Mesenteric fat pad (tissue), 1 donor: ENCODE results near the gene ATXN7L1. TPM values are rescaled to one million over a fixed set of nuclear protein-coding genes. Genes with fewer than 3 reads are reported as not detected.
A peak's percentile ranks its signal among the peaks of the same experiment; 100 is the strongest.

Experiments used
- DNase-seq: peaks from one replicate; pipeline ENCODE4 v3.0.0-alpha.2; 2020; ENCODE audit warnings: low spot score
- total RNA-seq: library from RNA; stranded (reverse); fragmentation: NEBNext Ultra II Directional; extraction: Animal tissue kit (Norgen Biotek cat#: 25700); gene quantifications from one replicate; pipeline ENCODE4 v1.2.1, GENCODE V29; 2021
- donor health status: DM: yes; HTN: yes; CAD: no.

ATXN7L1 gene
- total RNA-seq, 1 donor from 2014 or later: 23.8 TPM

DNA sequence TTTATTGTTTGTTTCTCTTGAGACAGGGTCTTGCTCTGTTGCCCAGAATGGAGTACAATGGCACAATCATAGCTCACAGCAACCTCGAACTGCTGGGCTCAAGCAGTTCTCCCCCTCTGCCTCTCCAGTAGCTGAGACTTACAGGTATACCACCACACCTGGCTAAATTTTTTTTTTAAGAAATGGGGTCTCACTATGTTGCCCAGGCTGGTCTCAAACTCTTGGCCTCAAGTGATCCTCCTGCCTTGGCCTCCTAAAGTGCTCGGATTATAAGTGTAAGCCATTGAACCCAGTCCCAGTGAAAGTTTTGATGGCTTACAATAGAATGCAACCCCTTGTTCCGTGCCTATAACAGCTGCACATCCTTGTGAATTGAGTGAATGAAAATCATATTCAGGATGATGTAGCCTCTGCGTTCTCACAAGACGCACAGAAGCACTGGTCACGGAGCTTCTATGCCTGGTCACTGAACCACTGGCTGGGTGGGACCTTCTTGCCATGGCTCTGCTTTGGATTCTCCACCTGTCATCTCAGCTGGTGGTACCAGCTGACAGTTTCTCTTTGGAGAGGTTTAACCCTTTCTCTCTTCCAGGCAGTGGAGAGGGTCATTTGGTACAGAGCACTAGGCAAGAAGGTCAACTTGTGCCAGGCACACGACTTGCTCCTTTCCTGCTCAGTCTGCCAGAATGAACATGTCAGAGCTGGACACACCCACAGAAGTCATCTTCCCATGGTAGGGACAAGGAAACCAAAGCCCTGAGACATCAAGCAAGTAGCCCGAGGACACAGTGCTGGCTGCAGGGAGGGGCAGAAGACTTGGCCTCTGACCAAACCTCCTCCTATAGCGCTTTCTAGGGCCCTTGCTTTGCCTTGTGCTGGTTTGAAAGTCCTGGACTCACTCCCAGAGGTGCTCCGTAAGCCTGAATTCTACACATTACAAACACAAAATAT, 89.6 kb downstream of the ATXN7L1 start:
- DNase-seq: peak; percentile 45

GRCh38 chr7:105782391-105783042, 93.9 kb downstream of the ATXN7L1 start:
- peak; percentile 68 for DNase-seq

- no peak for DNase-seq
Measured at GRCh38 chr7:105779856-105780780, 96.3 kb downstream of the ATXN7L1 start.

DNA sequence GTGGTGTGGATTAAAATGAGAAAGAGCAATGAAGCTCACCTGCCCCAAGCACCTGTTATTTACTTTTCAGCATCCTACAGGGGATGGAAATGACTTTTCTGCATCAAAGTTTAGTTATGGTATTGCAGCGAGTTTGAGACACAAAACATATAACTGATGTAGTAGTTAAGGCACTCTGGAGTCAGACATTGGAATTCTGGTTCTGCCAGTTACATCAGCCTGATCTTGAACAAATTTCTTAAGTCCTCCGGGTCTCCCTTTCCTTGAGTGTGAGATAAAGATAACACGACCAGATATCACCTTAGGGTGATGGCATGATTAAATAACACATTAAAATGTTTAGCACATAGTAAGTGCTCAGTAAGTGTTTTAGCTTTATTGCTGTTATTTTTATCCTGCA, 97.4 kb downstream of the ATXN7L1 start:
- DNase-seq: no peak

- no peak for DNase-seq
Measured at GRCh38 chr7:105776986-105777910, 99.2 kb downstream of the ATXN7L1 start.

GRCh38 chr7:105776068-105776790, 100.2 kb downstream of the ATXN7L1 start:
- DNase-seq: no peak

DNA sequence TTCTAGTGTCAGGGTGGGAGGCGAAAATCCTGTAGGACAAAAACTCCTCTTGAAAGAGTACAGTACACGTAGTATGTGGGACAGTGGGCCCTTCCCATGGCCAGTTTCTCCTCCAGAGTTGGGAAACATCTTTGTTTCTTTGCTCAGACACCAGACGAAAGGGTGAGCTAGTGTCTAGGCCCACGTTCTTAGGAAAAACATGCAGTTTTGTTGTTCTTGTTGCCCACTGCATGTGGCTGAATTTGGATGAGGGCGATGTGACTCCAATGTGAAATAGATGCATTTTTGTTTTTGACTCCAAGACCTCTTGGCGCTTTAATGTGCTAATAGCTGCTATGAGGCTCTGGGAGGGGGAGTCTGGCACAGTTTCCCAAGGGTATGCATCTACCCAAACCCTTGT, 100.8 kb downstream of the ATXN7L1 start:
- DNase-seq: no peak

GRCh38 chr7:105773030-105773460, 103.4 kb downstream of the ATXN7L1 start:
- no peak for DNase-seq

GRCh38 chr7:105769901-105770628, 106.3 kb downstream of the ATXN7L1 start:
- no peak for DNase-seq

DNA sequence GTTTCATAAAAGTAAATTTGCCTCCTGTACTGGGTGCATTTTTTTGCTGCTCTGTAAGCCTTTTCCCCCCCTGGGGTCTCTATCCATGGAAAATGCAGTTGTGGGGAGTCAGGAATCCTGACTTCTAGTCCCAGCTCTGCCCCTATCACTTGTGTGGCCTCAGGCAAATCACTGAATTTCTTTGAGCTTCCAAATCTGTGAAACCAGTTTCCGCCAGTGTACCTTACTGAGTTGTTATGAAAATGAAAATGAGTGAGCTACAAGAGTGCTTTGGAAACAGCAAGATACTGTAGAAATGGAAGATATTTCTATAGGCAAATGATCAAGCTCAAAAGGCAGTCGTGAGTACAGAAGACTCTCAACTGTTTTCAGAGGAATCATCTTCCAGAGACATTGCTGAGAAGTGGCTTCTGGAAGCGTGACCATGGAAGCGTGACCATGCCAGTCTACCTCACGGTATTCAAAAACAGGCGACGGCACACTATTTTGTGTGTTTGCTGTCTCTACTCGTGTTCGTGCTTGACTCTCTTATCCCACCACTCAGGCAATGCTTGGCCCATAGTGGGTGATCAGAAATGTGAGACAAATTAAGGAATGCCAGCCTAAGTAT, 107.4 kb downstream of the ATXN7L1 start:
- DNase-seq: no peak

DNA sequence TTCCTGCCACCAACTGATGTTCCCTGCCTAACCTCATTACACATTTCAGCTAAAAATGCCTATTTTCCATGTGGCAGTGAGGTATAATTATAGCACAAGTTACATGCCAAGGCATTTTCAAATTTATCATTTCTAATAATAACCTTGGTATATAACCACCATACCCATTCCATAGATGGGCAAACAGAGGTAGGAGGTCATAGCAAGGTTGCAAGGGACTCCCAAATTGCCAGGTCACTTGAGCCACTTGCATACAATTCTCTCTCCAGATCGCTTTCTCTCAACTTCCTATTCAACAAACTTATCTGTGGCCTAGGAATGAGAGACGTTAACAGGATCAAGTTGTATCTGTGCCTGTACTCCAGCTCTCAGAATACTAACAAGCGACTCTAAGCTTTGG, 108.3 kb downstream of the ATXN7L1 start:
- no peak for DNase-seq

DNA sequence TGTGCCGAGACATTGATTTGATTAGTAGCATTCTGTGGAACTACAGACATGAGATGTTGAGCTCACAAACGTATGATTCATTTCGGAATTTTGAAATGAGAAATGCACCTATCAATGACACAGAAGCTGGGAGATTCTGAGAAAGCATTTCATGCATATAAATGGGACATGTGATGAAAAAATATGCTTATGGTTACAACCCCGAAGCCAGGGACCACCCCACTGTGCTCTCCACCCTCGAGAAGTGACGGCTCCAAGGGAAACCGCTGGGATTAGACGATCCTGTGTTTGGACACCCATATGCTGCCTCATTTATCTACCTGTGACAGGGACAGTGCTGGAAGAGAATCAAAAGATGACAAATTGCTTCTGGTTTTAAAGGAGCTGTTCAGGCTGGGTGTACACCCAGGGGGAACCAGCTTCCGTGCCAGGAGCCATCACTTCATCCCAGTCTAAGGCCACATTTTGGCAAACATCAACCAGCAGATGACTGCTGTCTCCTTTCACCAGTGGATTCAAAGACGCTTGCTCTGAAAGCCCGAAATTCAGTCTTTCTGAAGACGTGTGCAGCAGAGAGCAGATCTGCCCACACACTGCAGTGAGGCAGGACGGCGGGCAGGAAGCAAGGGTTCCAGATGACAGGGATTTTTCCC, 109.9 kb downstream of the ATXN7L1 start:
- peak; percentile 12 for DNase-seq

DNA sequence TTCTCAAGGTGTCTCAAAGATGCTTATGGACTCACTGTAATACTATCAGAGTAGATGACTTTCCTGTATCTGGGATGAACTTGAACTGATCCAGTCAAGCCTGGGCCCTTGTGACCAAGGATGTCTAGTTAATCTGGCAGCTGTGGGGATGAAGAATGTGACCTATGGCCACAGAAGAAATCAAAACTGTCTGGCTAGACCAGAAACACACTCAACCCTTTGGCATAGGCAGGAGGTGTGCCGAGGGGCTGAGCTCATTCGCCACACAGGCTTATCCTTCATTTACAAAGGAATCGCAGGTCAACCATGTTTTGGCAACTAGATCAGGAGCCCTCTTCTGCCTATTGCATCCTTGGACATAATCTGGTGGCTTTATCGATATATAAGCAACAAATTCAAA, 110.6 kb downstream of the ATXN7L1 start:
- peak; percentile 65 for DNase-seq

- no peak for DNase-seq
Measured at GRCh38 chr7:105764506-105764905, 111.9 kb downstream of the ATXN7L1 start.

- DNase-seq: peak; percentile 43
Measured at GRCh38 chr7:105760551-105761447, 115.6 kb downstream of the ATXN7L1 start.

DNA sequence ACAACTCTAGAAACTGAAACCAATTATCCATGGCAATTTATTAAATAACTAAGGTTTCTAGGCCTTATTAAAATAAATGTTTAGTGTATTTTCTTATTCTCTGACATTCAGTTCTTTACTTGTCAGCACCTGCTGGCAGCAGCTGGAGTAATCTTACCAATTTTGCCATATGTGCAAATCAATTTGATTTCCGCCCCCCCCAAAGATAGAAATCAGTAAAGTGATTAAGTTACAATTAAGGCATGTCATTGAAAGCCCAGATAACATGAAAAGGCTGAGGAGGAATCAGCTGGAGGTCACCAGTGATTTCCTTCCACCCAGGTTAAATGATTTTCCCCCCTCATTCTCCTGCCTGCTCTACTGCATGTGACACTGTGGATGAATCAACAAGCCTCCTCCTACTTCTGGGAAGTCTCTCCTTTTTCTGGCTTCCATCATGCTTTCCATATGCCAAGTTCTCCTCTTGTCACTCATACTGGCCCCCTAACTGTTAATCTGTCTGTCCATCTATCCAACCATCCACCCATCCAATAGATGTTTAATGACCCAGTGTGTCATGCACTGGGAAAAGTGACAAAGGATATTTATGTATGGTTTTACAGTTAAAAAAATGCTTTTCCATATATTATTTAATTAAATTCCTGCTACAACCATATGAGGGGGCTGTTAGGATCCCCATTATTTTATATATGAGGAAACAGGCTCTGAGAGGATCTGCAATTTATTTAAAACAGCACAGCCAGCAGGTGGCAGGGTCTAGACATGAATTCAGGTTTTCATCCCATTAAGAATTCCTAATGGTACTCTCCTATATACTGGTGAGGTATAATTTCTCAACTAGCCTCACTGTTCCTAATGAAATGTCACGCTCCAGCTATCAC, 116.5 kb downstream of the ATXN7L1 start:
- no peak for DNase-seq
